H1 (cell line): ENCODE results near the gene CAMK2D. TPM values are rescaled to one million over a fixed set of nuclear protein-coding genes. Genes with fewer than 3 reads are reported as not detected.

Source experiments
- BACH1 ChIP-seq: IDR thresholded peaks from 2 replicates; pipeline ENCODE4 v1.6.1; 2012; ENCODE audit warnings: low read length, improper control_type of control experiment
- BRCA1 ChIP-seq: IDR thresholded peaks from 2 replicates; pipeline ENCODE4 v1.6.1; 2012; ENCODE audit warnings: low read depth, low read length, improper control_type of control experiment
- EP300 ChIP-seq, 2 experiments: IDR thresholded peaks; 1 replicate in 1 of 2; 2 replicates in 1 of 2; pipeline ENCODE4 v1.6.1; 2011 to 2012; ENCODE audit warnings: low read depth in 2 of 2, low read length in 2 of 2, mild to moderate bottlenecking in 2 of 2, borderline replicate concordance in 1 of 2, inconsistent platforms in 1 of 2, moderate library complexity in 1 of 2
- JUND ChIP-seq: IDR thresholded peaks from 2 replicates; pipeline ENCODE4 v1.6.1; 2011; ENCODE audit warnings: mild to moderate bottlenecking, improper control_type of control experiment, low read length
- PHF8 ChIP-seq: fragments of 200-600 bp; sonication (generic); conservative IDR thresholded peaks from 2 replicates; pipeline ENCODE4 v1.7.1; 2012; ENCODE audit warnings: low read depth, mild to moderate bottlenecking, inconsistent platforms, low read length, moderate library complexity
- POLR2A ChIP-seq, 2 experiments: IDR thresholded peaks; 1 replicate in 1 of 2; 2 replicates in 1 of 2; pipeline ENCODE4 v1.6.1; 2011; ENCODE audit warnings: low read depth in 2 of 2, low read length in 2 of 2, mild to moderate bottlenecking in 2 of 2; ENCODE audit errors: control extremely low read depth in 1 of 2
- SP1 ChIP-seq: IDR thresholded peaks from 2 replicates; pipeline ENCODE4 v1.6.1; 2011; ENCODE audit warnings: low read depth, low read length
- SP2 ChIP-seq: IDR thresholded peaks from 2 replicates; pipeline ENCODE4 v1.6.1; 2012; ENCODE audit warnings: mild to moderate bottlenecking, low read length, inconsistent platforms
- TCF12 ChIP-seq: IDR thresholded peaks from 2 replicates; pipeline ENCODE4 v1.6.1; 2011; ENCODE audit warnings: low read depth, mild to moderate bottlenecking, low read length
- ZNF274 ChIP-seq: IDR thresholded peaks from 2 replicates; pipeline ENCODE4 v1.7.0; 2012; ENCODE audit warnings: low read length, borderline replicate concordance; ENCODE audit errors: extremely low read depth
- polyA plus RNA-seq, 7 experiments: library from polyadenylated mRNA; depleted of rRNA in 3 of 7; stranded (reverse) in 5 of 7; unstranded in 2 of 7; fragments of >200 nt in 5 of 7; fragments of 200-250 nt in 2 of 7; gene quantifications; 1 replicate in 5 of 7; 2 replicates in 1 of 7; 4 replicates in 1 of 7; pipeline versions ENCODE4 v1.2.1 to v1.2.3, GENCODE V29; 2011 to 2013; ENCODE audit warnings: missing spikeins in 2 of 7, mixed read lengths in 2 of 7
- total RNA-seq: library from RNA; stranded (reverse); fragmentation: NEBNext Ultra II Directional; extraction: Animal tissue kit (Norgen Biotek cat#: 25700); gene quantifications from 2 replicates; pipeline ENCODE4 v1.2.1, GENCODE V29; 2021
- TF ChIP-seq, protein P1 (sequence below): IDR thresholded peaks from 2 replicates; pipeline ENCODE4 v1.6.1; 2012; ENCODE audit warnings: inconsistent platforms
- TF ChIP-seq, protein P2 (sequence below): IDR thresholded peaks from 2 replicates; pipeline ENCODE4 v1.6.1; 2012; ENCODE audit warnings: inconsistent platforms

Gene CAMK2D
- total and polyA plus RNA-seq, 2 of the 8 experiments (the other 6 are each of a cell fraction or from before 2014, with no cell fraction given): 3.2 to 7.0 TPM

DNA sequence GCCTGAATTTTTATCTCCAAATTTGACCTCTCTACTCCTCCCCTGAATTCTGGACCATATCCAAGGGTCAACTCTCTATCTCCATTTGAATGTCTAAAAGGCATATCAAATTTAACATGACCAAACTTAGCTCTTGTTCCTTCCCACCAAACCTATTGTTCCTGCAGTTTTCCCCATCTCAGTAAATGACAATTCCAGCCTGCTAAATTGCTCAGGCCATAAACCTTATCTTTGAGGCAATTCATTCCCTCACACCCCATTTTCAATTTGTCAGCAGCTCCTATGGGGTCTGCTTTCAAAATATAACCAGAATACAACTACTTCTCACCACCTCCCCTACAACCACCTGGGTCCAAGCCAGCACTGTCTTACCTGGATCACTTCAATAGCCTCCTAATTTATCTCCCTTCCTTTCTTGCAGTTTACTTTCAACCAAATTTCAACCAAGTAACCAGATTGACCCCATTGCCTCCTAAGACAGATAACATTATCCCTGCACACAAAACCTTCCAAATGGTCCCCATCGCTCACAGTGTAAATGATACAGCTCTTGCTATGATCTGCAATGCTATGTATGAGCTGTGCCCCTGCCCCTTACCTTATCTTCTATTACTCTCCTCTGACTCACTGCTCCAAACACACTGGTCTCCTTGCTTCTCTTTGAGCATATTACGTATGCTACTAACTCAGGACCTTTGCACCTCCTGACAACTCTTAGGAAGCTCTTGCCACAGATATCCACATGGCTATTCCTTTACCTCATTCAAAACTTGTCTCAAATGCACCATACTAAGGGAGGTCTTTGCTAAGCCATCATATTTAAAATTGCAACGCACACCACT, 66.0 kb downstream of the CAMK2D start (continued):
- TF ChIP-seq JUND (no peak), SP2 (no peak), PHF8 (no peak), BRCA1 (no peak), ZNF274 (no peak), TCF12 (no peak), EP300 (IDR thresholded peaks at IDR 0.05; ENCODE audit: borderline replicate concordance in 1 of 2, low read depth in 2 of 2, low read length in 2 of 2) (no peak), BACH1 (no peak), SP1 (no peak), POLR2A (IDR thresholded peaks at IDR 0.05; ENCODE audit: control extremely low read depth in 1 of 2, low read depth in 2 of 2, low read length in 2 of 2) (no peak)
- TF ChIP-seq, protein P1, sequence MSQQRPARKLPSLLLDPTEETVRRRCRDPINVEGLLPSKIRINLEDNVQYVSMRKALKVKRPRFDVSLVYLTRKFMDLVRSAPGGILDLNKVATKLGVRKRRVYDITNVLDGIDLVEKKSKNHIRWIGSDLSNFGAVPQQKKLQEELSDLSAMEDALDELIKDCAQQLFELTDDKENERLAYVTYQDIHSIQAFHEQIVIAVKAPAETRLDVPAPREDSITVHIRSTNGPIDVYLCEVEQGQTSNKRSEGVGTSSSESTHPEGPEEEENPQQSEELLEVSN: no peak
- TF ChIP-seq, protein P2, sequence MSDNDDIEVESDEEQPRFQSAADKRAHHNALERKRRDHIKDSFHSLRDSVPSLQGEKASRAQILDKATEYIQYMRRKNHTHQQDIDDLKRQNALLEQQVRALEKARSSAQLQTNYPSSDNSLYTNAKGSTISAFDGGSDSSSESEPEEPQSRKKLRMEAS: no peak
